GM23338 (cell line): Measurements from ENCODE around the gene PNPO.

Source experiments
- CREB1 ChIP-seq: fragments of 250-450 bp; sonication (Bioruptor Pico); IDR thresholded peaks from 2 replicates; pipeline ENCODE4 v1.5.0; 2020; ENCODE audit warnings: low read depth, mild to moderate bottlenecking, moderate library complexity
- EZH2 ChIP-seq: fragments of 200-600 bp; sonication (generic); IDR thresholded peaks from one replicate; pipeline ENCODE4 v1.8.0; 2017; ENCODE audit warnings: antibody characterized with exemption, mild to moderate bottlenecking, low read depth; ENCODE audit not compliant: unreplicated experiment
- EZH2phosphoT487 ChIP-seq: fragments of 200-600 bp; sonication (generic); IDR thresholded peaks from one replicate; pipeline ENCODE4 v1.8.1; 2018; ENCODE audit warnings: antibody characterized with exemption; ENCODE audit not compliant: unreplicated experiment
- JUNB ChIP-seq: IDR thresholded peaks from one replicate; pipeline ENCODE4 v1.6.1; 2016; ENCODE audit warnings: antibody characterized with exemption; ENCODE audit not compliant: unreplicated experiment
- POLR2AphosphoS5 ChIP-seq: IDR thresholded peaks from 2 replicates; pipeline ENCODE4 v1.6.1; 2016; ENCODE audit warnings: antibody characterized with exemption, low read depth
- TF ChIP-seq, protein P1 (sequence below), 2 experiments: fragments of 200-600 bp in 1 of 2; sonication (generic) in 1 of 2; conservative IDR thresholded peaks; 2 replicates each; pipeline versions ENCODE4 v1.5.1 to v1.6.1; 2016 to 2017; ENCODE audit warnings: antibody characterized with exemption in 2 of 2, low read depth in 2 of 2, mild to moderate bottlenecking in 2 of 2, moderate library complexity in 1 of 2
- TF ChIP-seq, protein P2 (sequence below): IDR thresholded peaks from one replicate; pipeline ENCODE4 v1.6.1; 2018; ENCODE audit warnings: antibody characterized with exemption; ENCODE audit not compliant: unreplicated experiment

DNA sequence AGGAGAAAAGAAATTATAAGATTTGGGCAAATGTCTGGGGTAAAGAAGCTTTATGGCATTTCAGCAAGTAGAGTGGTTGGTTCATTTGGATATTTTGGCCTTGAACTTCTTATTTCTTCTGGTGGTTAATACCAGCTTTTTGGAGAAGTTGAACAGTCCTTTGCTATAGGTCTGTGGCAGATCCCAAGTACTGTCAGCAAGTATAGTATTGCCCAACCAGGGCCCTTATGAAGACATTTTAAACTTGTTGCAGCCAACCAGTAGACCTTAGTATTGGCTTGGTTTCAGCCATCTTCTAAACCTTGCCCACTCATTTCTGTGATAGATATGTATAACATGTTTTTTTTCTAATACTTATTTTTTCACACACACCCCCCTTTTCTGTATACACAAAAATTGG, 43.1 kb upstream of the PNPO start:
- TF ChIP-seq, protein P1, sequence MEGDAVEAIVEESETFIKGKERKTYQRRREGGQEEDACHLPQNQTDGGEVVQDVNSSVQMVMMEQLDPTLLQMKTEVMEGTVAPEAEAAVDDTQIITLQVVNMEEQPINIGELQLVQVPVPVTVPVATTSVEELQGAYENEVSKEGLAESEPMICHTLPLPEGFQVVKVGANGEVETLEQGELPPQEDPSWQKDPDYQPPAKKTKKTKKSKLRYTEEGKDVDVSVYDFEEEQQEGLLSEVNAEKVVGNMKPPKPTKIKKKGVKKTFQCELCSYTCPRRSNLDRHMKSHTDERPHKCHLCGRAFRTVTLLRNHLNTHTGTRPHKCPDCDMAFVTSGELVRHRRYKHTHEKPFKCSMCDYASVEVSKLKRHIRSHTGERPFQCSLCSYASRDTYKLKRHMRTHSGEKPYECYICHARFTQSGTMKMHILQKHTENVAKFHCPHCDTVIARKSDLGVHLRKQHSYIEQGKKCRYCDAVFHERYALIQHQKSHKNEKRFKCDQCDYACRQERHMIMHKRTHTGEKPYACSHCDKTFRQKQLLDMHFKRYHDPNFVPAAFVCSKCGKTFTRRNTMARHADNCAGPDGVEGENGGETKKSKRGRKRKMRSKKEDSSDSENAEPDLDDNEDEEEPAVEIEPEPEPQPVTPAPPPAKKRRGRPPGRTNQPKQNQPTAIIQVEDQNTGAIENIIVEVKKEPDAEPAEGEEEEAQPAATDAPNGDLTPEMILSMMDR (conservative IDR thresholded peaks at IDR 0.05; ENCODE audit: low read depth in 2 of 2): no peak
- TF ChIP-seq EZH2 (no peak), CREB1 (CRISPR knock-in tag) (no peak), POLR2AphosphoS5 (no peak), JUNB (no peak), EZH2phosphoT487 (no peak)
- TF ChIP-seq, protein P2, sequence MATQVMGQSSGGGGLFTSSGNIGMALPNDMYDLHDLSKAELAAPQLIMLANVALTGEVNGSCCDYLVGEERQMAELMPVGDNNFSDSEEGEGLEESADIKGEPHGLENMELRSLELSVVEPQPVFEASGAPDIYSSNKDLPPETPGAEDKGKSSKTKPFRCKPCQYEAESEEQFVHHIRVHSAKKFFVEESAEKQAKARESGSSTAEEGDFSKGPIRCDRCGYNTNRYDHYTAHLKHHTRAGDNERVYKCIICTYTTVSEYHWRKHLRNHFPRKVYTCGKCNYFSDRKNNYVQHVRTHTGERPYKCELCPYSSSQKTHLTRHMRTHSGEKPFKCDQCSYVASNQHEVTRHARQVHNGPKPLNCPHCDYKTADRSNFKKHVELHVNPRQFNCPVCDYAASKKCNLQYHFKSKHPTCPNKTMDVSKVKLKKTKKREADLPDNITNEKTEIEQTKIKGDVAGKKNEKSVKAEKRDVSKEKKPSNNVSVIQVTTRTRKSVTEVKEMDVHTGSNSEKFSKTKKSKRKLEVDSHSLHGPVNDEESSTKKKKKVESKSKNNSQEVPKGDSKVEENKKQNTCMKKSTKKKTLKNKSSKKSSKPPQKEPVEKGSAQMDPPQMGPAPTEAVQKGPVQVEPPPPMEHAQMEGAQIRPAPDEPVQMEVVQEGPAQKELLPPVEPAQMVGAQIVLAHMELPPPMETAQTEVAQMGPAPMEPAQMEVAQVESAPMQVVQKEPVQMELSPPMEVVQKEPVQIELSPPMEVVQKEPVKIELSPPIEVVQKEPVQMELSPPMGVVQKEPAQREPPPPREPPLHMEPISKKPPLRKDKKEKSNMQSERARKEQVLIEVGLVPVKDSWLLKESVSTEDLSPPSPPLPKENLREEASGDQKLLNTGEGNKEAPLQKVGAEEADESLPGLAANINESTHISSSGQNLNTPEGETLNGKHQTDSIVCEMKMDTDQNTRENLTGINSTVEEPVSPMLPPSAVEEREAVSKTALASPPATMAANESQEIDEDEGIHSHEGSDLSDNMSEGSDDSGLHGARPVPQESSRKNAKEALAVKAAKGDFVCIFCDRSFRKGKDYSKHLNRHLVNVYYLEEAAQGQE: no peak
